Amniotic epithelial cell (primary cell): ENCODE data around the gene CTDSP2.
"Not testable (repeated sequence)": the region's sequence is repeated elsewhere in the genome, so short reads cannot be mapped to it uniquely, and the experiment has no call there.

Source experiments
- DNase-seq: peaks from one replicate; pipeline ENCODE4 v3.0.0-alpha.2; 2010; ENCODE audit warnings: low read depth

CTDSP2 gene

GRCh38 chr12:57881475-57881874 lies 34.9 kb upstream of the CTDSP2 start:
- DNase-seq: no peak

GRCh38 chr12:57881035-57881434 lies 34.5 kb upstream of the CTDSP2 start:
- peak; percentile 70 for DNase-seq

- DNase-seq: no peak
These were observed 31.3 kb upstream of the CTDSP2 start for GRCh38 chr12:57877876-57878275.

- DNase-seq: no peak
These were observed 29.4 kb upstream of the CTDSP2 start for GRCh38 chr12:57875753-57876547.

GRCh38 chr12:57874166-57875108 lies 27.9 kb upstream of the CTDSP2 start:
- DNase-seq: no peak

GRCh38 chr12:57872362-57872761 lies 25.8 kb upstream of the CTDSP2 start:
- DNase-seq: no peak

GRCh38 chr12:57869927-57870318 lies 23.4 kb upstream of the CTDSP2 start:
- no peak for DNase-seq

- DNase-seq: no peak
These were observed 22.9 kb upstream of the CTDSP2 start for GRCh38 chr12:57869298-57869926.

- no peak for DNase-seq
These were observed 22.3 kb upstream of the CTDSP2 start for GRCh38 chr12:57868851-57869268.

GRCh38 chr12:57868221-57868620 lies 21.7 kb upstream of the CTDSP2 start:
- DNase-seq: peak; percentile 85

GRCh38 chr12:57866308-57867019 lies 19.9 kb upstream of the CTDSP2 start:
- DNase-seq: no peak

GRCh38 chr12:57865084-57865751 lies 18.7 kb upstream of the CTDSP2 start:
- DNase-seq: peak; percentile 82

- DNase-seq: no peak
These were observed 18.0 kb upstream of the CTDSP2 start for GRCh38 chr12:57864442-57865083.

- no peak for DNase-seq
These were observed 17.1 kb upstream of the CTDSP2 start for GRCh38 chr12:57863676-57864075.

- no peak for DNase-seq
These were observed 15.4 kb upstream of the CTDSP2 start for GRCh38 chr12:57861967-57862366.

GRCh38 chr12:57860883-57861282 lies 14.4 kb upstream of the CTDSP2 start:
- not testable (repeated sequence) for DNase-seq

- no peak for DNase-seq
These were observed 12.6 kb upstream of the CTDSP2 start for GRCh38 chr12:57859121-57859520.

GRCh38 chr12:57858123-57858522 lies 11.6 kb upstream of the CTDSP2 start:
- DNase-seq: not testable (repeated sequence)

GRCh38 chr12:57854965-57855364 lies 8.4 kb upstream of the CTDSP2 start:
- DNase-seq: no peak

- no peak for DNase-seq
These were observed 7.5 kb upstream of the CTDSP2 start for GRCh38 chr12:57853864-57854556.
